ENCODE measurements around the gene UBN1.

Gene UBN1

GRCh38 chr16:4918781-4919251 is 71.5 kb downstream of the UBN1 start:
- Histone ChIP-seq H3K27ac (ENCODE audit: low read depth, low read length) (no peak overlapping the region), H2AK5ac (ENCODE audit: low read length) (no peak overlapping the region)
- no CpG with 5 or more reads among the region's 13 CpGs for WGBS (ENCODE audit: extremely low coverage, insufficient coverage, low lambda C conversion rate)

GRCh38 chr16:4920826-4921225 is 73.5 kb downstream of the UBN1 start:
- H3K4ac ChIP-seq (ENCODE audit: low read depth, low read length), result no peak overlapping the region
- no peak for DNase-seq
- no peak overlapping the region for H2BK15ac ChIP-seq (replicated peaks; ENCODE audit: low read depth)
- H3K4me2 ChIP-seq (ENCODE audit: low read length), result no peak overlapping the region
- peaks cover 7% of the 10 kb centered on the region for H3K4me1 ChIP-seq (ENCODE audit: control insufficient read depth, low read depth, low read length)
- H3K23ac ChIP-seq (ENCODE audit: low read length), result no peak overlapping the region
- no peak overlapping the region for H2AK5ac ChIP-seq (ENCODE audit: low read length)
- no peak overlapping the region for H2BK120ac ChIP-seq (ENCODE audit: low read depth, low read length)
- H3K56ac ChIP-seq (ENCODE audit: low read length), result no peak overlapping the region
- no CpG with 5 or more reads among the region's 5 CpGs for WGBS (ENCODE audit: extremely low coverage, insufficient coverage, low lambda C conversion rate)
- no peaks in the 10 kb centered on the region for H3K79me1 ChIP-seq (ENCODE audit: low read length)
- H4K5ac ChIP-seq (ENCODE audit: low read length), result no peak overlapping the region
- no peak overlapping the region for H3K4me3 ChIP-seq (ENCODE audit: low read length)
- no peak overlapping the region for H3K18ac ChIP-seq (ENCODE audit: low read length)
- H3K27me3 ChIP-seq (ENCODE audit: insufficient read depth, low read length, poor library complexity), result no peaks in the 10 kb centered on the region
- no peak overlapping the region for H4K8ac ChIP-seq (ENCODE audit: low read depth, low read length)
- no peaks in the 10 kb centered on the region for H3K79me2 ChIP-seq (ENCODE audit: control insufficient read depth, insufficient read depth, low read length)
- no peak overlapping the region for H2BK5ac ChIP-seq (ENCODE audit: low read length)
- H3K27ac ChIP-seq (ENCODE audit: low read depth, low read length), result no peak overlapping the region
- H3K36me3 ChIP-seq (ENCODE audit: control insufficient read depth, insufficient read depth, low read length), result no peaks in the 10 kb centered on the region
- H3K9ac ChIP-seq (ENCODE audit: low read length), result no peak overlapping the region

More at GRCh38 chr16:4918781-4919251, 71.5 kb downstream of the UBN1 start:
- no peaks in the 10 kb centered on the region for H3K4me1 ChIP-seq (ENCODE audit: control insufficient read depth, low read depth, low read length)
- no peak overlapping the region for H4K5ac ChIP-seq (ENCODE audit: low read length)
- no peak overlapping the region for H2BK120ac ChIP-seq (ENCODE audit: low read depth, low read length)
- no peak overlapping the region for H3K4me2 ChIP-seq (ENCODE audit: low read length)
- no peak overlapping the region for H4K8ac ChIP-seq (ENCODE audit: low read depth, low read length)
- no peaks in the 10 kb centered on the region for H3K27me3 ChIP-seq (ENCODE audit: insufficient read depth, low read length, poor library complexity)
- no peak overlapping the region for H2BK5ac ChIP-seq (ENCODE audit: low read length)
- no peak overlapping the region for H2BK15ac ChIP-seq (replicated peaks; ENCODE audit: low read depth)
- H3K18ac ChIP-seq (ENCODE audit: low read length), result no peak overlapping the region
- H3K36me3 ChIP-seq (ENCODE audit: control insufficient read depth, insufficient read depth, low read length), result no peaks in the 10 kb centered on the region
- no peak overlapping the region for H3K4ac ChIP-seq (ENCODE audit: low read depth, low read length)
- no peaks in the 10 kb centered on the region for H3K79me1 ChIP-seq (ENCODE audit: low read length)
- no peak for DNase-seq
- no peak overlapping the region for H3K9ac ChIP-seq (ENCODE audit: low read length)
- H3K79me2 ChIP-seq (ENCODE audit: control insufficient read depth, insufficient read depth, low read length), result no peaks in the 10 kb centered on the region
- no peak overlapping the region for H3K4me3 ChIP-seq (ENCODE audit: low read length)
- peak overlapping the region; percentile 25 for H3K56ac ChIP-seq (ENCODE audit: low read length)
- no peak overlapping the region for H3K23ac ChIP-seq (ENCODE audit: low read length)

GRCh38 chr16:4922721-4923342 is 75.6 kb downstream of the UBN1 start:
- Histone ChIP-seq H2AK5ac (ENCODE audit: low read length) (no peak overlapping the region), H4K8ac (ENCODE audit: low read depth, low read length) (no peak overlapping the region), H3K56ac (ENCODE audit: low read length) (no peak overlapping the region), H3K4me1 (ENCODE audit: control insufficient read depth, low read depth, low read length) (peaks cover 7% of the 10 kb centered on the region), H3K79me2 (ENCODE audit: control insufficient read depth, insufficient read depth, low read length) (no peaks in the 10 kb centered on the region), H3K9ac (ENCODE audit: low read length) (no peak overlapping the region), H3K4me2 (ENCODE audit: low read length) (no peak overlapping the region), H2BK5ac (ENCODE audit: low read length) (no peak overlapping the region), H3K23ac (ENCODE audit: low read length) (no peak overlapping the region), H3K27me3 (ENCODE audit: insufficient read depth, low read length, poor library complexity) (no peaks in the 10 kb centered on the region), H4K5ac (ENCODE audit: low read length) (no peak overlapping the region), H3K79me1 (ENCODE audit: low read length) (no peaks in the 10 kb centered on the region), H3K27ac (ENCODE audit: low read depth, low read length) (no peak overlapping the region), H2BK120ac (ENCODE audit: low read depth, low read length) (no peak overlapping the region), H3K18ac (ENCODE audit: low read length) (no peak overlapping the region), H3K4me3 (ENCODE audit: low read length) (no peak overlapping the region), H3K36me3 (ENCODE audit: control insufficient read depth, insufficient read depth, low read length) (no peaks in the 10 kb centered on the region), H2BK15ac (replicated peaks; ENCODE audit: low read depth) (no peak overlapping the region), H3K4ac (ENCODE audit: low read depth, low read length) (no peak overlapping the region)
- WGBS (ENCODE audit: extremely low coverage, insufficient coverage, low lambda C conversion rate), result no CpG with 5 or more reads among the region's 18 CpGs
- DNase-seq, result no peak

- H2BK120ac ChIP-seq (ENCODE audit: low read depth, low read length), result no peak overlapping the region
- no peak overlapping the region for H3K9ac ChIP-seq (ENCODE audit: low read length)
- H4K5ac ChIP-seq (ENCODE audit: low read length), result no peak overlapping the region
- H2BK15ac ChIP-seq (replicated peaks; ENCODE audit: low read depth), result no peak overlapping the region
- H3K4ac ChIP-seq (ENCODE audit: low read depth, low read length), result no peak overlapping the region
- no peak overlapping the region for H4K8ac ChIP-seq (ENCODE audit: low read depth, low read length)
- no peaks in the 10 kb centered on the region for H3K79me2 ChIP-seq (ENCODE audit: control insufficient read depth, insufficient read depth, low read length)
- no peak overlapping the region for H3K18ac ChIP-seq (ENCODE audit: low read length)
- H3K4me3 ChIP-seq (ENCODE audit: low read length), result no peak overlapping the region
- no peak overlapping the region for H3K4me2 ChIP-seq (ENCODE audit: low read length)
- no peak overlapping the region for H3K23ac ChIP-seq (ENCODE audit: low read length)
- no peak overlapping the region for H3K27ac ChIP-seq (ENCODE audit: low read depth, low read length)
- DNase-seq, result no peak
- no peaks in the 10 kb centered on the region for H3K79me1 ChIP-seq (ENCODE audit: low read length)
- H2AK5ac ChIP-seq (ENCODE audit: low read length), result no peak overlapping the region
- H3K27me3 ChIP-seq (ENCODE audit: insufficient read depth, low read length, poor library complexity), result no peaks in the 10 kb centered on the region
- peaks cover 7% of the 10 kb centered on the region for H3K4me1 ChIP-seq (ENCODE audit: control insufficient read depth, low read depth, low read length)
- no peaks in the 10 kb centered on the region for H3K36me3 ChIP-seq (ENCODE audit: control insufficient read depth, insufficient read depth, low read length)
- WGBS (ENCODE audit: extremely low coverage, insufficient coverage, low lambda C conversion rate), result no CpG with 5 or more reads among the region's 6 CpGs
- H3K56ac ChIP-seq (ENCODE audit: low read length), result no peak overlapping the region
- H2BK5ac ChIP-seq (ENCODE audit: low read length), result no peak overlapping the region
Observed at GRCh38 chr16:4923853-4924252, 76.6 kb downstream of the UBN1 start.

- Histone ChIP-seq H2AK5ac (ENCODE audit: low read length) (no peak overlapping the region), H3K36me3 (ENCODE audit: control insufficient read depth, insufficient read depth, low read length) (no peaks in the 10 kb centered on the region), H3K27ac (ENCODE audit: low read depth, low read length) (no peak overlapping the region), H3K79me2 (ENCODE audit: control insufficient read depth, insufficient read depth, low read length) (no peaks in the 10 kb centered on the region), H3K23ac (ENCODE audit: low read length) (no peak overlapping the region), H2BK120ac (ENCODE audit: low read depth, low read length) (no peak overlapping the region), H3K4ac (ENCODE audit: low read depth, low read length) (no peak overlapping the region), H4K8ac (ENCODE audit: low read depth, low read length) (no peak overlapping the region), H2BK5ac (ENCODE audit: low read length) (no peak overlapping the region), H3K4me1 (ENCODE audit: control insufficient read depth, low read depth, low read length) (peaks cover 7% of the 10 kb centered on the region), H3K79me1 (ENCODE audit: low read length) (no peaks in the 10 kb centered on the region), H3K4me2 (ENCODE audit: low read length) (no peak overlapping the region), H3K18ac (ENCODE audit: low read length) (no peak overlapping the region), H2BK15ac (replicated peaks; ENCODE audit: low read depth) (no peak overlapping the region), H3K56ac (ENCODE audit: low read length) (peak overlapping the region; percentile 67), H3K9ac (ENCODE audit: low read length) (peak overlapping the region; percentile 32), H4K5ac (ENCODE audit: low read length) (no peak overlapping the region), H3K27me3 (ENCODE audit: insufficient read depth, low read length, poor library complexity) (no peaks in the 10 kb centered on the region), H3K4me3 (ENCODE audit: low read length) (no peak overlapping the region)
- WGBS (ENCODE audit: extremely low coverage, insufficient coverage, low lambda C conversion rate), result no CpG with 5 or more reads among the region's 12 CpGs
- peak; percentile 83 for DNase-seq
Observed at GRCh38 chr16:4924593-4925292, 77.5 kb downstream of the UBN1 start.
